HG02763 (cell line): ENCODE data around the gene TYW3.

Experiments used
- ATAC-seq: cut with Tn5 transposase; IDR thresholded peaks from one replicate; pipeline ENCODE4 v1.9.1; 2021; ENCODE audit warnings: mild to moderate bottlenecking, moderate library complexity; ENCODE audit not compliant: unreplicated experiment

Gene TYW3, protein sequence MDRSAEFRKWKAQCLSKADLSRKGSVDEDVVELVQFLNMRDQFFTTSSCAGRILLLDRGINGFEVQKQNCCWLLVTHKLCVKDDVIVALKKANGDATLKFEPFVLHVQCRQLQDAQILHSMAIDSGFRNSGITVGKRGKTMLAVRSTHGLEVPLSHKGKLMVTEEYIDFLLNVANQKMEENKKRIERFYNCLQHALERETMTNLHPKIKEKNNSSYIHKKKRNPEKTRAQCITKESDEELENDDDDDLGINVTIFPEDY

DNA sequence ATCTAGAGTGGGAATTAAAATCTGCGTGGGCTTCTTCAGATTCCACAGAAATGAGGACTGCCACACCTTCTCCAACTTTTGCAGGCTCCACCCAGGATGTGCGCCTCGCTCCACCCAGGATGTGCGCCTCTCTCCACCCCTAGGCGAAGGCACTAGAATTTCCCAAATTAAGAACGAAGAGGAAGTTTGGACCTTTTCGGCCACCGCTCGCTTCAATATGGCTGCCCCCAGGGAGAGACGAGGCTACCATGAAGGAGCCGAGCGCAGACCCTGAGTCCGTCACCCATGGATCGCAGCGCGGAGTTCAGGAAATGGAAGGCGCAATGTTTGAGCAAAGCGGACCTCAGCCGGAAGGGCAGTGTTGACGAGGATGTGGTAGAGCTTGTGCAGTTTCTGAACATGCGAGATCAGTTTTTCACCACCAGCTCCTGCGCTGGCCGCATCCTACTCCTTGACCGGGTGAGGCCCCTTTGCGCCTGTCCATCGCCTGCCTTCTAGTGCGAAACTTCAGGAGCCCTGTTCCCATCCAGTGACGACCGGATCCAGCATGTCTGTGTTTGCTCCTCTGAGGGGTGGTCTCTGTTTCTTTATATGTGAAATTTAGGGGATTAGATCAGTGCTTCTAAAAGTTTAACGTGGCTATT is at the start of gene TYW3, which contains the start of gene CRYZ:
Gene TYW3 (plus strand): TSS at position 193 of the 644 bp plus-strand sequence. CDS start 93 bp downstream, at position 286.
Gene CRYZ (minus strand): TSS at position 91 of the 644 bp plus-strand sequence. CDS start 8,229 bp downstream, outside the sequence.
- ATAC-seq, result peak; percentile 71

DNA sequence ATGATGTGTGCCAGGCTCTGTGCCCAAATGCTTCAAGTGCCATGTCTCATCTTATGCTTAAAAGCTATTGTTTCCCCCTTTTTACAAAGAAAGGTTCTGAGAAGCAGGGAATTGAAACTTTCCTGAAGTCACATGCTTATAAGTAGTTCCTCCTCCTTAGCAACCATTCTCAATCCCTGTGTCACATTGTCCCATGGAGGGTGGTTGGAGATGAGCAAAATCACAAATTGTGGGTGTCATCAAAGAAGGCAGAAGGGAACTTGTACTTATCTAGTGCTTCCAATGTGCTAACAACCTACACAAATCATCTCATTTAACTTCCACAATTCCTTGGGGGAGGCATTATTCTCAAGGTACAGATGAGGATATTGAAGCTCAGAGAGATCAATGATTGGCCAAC is 49.3 kb upstream of the TYW3 start:
- no peak for ATAC-seq

DNA sequence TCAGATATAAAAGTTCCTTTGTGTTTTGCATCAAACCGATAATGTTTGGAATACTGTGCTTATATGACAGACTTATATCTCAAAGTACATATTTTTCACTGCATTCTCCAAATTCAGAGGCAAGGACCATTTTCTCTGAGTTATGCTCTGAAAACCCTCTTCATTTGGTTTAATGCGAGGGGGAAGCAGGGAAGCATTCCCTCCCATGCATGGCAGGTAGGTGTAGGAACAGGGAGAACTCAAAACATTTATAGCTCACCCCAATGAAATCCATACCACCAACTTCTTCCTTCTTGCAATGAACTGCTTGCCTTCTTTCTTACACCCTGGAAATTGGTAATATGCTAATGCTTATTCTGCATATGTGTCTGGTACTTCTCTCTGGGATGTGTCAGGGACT is 48.7 kb upstream of the TYW3 start:
- no peak for ATAC-seq

DNA sequence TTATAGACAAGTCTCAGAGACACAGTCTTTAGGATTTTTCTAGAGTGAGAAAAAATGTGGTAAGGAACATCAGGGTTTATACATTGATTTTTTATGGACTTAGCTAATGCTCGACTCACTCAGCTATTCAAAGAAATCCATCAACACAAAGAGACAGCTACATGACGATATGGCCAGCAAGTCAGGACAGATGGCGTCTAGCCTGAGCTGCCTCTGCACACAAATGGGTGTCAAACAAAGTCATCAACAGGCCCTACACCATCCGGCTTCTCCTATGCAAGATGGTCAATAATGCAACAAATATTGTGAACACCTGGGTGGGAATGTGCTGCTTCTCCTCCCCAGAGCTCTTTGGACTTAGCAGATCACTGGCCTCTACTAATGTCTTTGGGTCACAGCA is 46.0 kb upstream of the TYW3 start:
- no peak for ATAC-seq

DNA sequence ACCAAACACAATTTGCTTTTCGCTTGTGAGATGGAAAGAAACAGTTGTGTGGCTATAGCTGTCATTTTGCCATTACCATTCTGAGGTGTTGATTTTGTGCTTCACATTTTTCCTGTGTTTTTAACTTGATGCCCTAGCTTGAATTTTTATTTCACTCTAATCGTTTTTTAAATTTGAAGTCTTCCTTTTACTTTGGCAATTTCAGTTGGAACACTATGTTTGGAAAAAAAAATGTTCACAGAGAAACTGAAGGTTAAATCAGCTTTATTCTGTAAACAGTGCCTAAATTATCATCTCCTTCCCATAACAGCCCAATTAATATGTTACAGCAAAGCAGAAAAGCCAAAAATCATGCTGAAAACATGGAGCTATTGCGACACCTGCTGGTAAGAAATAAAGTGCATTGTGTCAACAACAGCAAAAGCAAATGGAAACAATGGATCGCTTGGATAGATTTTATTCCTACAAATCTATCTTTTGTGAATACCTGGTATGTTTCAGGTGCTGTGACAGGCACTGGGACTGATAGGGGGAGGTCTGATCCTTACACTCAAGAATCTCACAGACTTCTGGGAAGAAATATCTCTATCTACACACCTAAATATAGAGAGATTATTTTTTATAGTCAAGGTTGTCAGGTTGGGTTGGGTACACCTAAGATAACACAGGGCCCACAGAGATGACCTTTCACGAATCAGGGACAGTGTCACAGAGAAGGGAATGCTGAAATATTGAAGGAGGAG is 43.2 kb upstream of the TYW3 start:
- ATAC-seq, result no peak

DNA sequence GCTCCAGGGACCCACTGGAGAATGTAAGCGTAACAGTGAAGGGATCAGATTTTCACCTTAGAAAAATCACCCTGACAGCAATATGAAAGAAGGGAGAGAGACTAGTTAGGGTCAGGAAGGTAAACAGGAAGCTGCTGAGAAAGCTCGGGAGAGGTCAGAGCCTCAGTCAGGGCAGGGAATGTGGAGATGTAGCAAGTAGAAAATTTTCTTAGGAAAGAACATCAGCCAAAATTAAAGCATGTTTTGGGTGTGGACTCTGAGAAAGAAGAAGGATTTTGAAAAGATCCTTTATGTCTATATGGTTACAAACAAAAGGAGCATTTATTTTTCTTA is 42.6 kb upstream of the TYW3 start:
- no peak for ATAC-seq

DNA sequence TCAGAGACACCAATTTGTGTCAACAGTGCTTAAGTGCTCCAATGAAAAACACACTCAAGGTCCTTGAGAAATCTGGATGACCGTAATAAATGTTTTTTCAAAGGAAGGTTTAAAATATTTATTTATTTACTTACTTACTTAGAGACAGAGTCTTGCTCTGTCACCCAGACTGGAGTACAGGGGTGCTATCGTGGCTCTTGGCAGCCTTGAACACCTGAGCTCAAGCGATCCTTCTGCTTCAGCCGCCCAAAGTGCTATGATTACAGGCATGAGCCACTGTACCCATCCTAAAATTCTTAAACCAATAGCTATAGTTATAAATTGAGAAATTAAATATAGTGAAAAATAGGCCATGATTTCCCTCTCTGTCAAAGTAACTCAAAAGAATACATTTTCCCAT is 42.0 kb upstream of the TYW3 start:
- ATAC-seq, result no peak

DNA sequence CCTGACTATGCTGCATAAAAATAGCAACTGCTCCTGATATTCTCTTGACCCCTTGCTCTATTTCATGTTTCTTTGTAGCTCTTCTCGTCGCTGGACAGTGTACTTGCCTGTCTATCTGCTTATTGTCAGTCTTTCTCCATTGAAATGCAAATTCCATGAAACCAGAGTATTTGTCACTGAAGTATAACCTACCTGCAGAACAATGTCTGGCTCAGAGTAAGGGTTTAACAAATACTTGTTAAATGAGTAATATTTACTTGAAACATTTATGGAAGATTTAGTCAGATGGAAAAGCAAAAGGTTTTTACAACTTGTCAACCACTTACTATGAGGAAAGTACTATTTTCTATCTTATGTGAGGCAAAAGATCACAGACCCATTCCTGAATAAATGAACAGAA is 39.5 kb upstream of the TYW3 start:
- no peak for ATAC-seq

DNA sequence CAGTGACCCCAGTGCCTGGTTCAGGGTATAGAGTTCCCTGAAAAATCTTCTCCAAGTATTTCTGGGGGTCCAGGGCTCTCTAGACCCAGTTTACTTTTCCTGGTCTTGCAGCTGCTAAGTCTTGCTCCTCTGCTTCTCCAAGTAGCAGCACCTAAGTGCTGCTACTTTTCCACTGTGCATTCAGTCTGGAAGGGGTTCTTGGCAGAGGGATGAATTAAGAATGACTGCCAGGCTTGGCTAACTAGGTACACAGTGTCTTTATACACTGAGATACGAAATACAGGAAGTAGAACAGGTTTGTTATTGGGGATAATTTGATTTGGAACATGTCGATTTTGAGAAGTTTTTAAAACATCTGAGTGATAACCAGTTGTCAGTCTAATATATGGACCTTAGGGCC is 35.1 kb upstream of the TYW3 start:
- no peak for ATAC-seq

DNA sequence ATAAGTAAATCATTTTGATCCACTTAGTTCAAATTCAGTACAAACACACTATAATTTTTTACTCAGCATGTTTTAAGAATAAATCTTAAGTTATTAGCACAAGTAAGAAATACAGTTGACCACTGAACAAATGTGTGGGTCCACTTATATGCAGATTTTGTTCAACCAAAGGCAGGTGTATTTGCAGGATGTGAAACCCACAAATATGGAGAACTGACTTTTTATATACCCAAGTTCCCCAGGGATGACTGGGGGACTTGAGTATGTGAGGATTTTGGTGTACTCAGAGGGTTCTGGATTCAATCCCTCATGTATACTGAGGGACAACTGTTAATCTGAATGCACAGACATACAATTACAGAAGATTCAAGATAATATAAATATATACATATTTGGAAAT is 33.6 kb upstream of the TYW3 start:
- peak; percentile 40 for ATAC-seq

DNA sequence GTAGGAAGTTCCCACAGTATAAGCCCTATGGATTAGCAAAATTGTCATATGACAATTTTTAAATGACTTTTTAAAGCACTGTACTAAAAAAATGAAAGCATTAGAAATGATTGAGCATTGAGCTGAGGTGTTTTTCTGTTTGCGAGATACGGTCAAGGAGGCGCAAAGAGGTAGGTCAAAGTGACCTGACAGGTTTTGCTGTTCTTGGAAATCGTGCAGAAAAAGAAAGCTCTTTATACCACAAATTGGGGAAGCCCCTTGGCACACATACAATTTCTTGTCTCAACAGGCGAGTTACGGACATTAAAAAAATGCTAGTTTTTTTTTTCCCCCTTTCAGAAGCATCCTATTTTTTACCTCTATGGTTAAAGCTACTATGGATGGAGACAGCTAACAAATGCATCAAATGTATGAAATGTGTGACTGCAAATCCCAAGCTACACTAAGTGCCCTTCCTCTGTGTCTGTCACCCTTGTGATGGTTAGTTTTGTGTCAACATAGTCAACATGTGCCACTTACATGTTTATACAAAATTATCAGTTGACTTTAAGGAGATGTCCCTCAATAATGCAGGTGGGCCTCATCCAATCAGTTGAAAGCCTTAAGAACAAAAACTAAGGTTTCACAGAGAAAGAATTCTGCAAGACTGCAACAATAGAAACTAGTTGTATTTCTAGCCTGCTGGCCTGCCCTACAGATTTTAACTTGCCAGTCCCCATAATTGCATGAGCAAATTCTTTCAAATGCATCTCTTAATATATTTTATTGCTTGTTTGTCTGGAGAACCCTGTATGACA is 29.4 kb upstream of the TYW3 start:
- no peak for ATAC-seq

DNA sequence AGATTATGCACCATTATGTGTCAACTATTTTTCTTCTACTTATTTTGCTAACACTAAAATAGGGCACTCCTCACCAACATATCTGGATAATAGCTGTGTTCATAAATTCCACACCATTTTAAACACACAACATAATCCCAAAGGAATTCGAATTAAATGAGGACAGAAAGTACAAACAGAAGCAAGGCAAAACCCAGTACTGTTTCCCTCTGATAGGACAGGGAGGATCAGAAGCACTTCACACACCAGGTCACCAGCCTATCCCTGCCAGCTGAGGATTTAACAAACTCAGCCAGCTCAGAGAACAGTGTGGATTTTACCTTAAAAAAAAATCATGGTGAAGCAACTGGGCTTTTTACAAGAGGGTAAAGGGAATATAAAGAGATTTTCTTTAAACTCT is 20.1 kb upstream of the TYW3 start:
- no peak for ATAC-seq

DNA sequence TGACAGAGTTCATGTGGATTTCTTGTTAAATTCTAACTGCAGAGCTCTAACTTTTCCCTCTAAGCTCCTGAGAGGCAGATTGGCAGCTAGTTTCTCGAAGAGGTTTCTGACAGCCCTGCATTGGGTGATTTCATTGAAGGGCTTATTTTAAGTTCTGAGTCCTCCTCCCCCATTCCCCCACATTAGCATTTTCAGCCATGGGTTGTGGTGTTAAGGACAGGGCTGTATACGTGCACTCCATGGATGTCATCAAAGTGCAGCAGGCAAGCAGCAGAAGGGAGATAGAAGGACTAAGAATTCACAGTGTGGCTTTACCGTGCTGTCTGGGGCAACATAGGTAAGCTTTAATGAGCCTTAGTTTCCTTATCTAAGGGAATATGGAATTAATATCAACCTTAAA is 19.1 kb upstream of the TYW3 start:
- no peak for ATAC-seq

DNA sequence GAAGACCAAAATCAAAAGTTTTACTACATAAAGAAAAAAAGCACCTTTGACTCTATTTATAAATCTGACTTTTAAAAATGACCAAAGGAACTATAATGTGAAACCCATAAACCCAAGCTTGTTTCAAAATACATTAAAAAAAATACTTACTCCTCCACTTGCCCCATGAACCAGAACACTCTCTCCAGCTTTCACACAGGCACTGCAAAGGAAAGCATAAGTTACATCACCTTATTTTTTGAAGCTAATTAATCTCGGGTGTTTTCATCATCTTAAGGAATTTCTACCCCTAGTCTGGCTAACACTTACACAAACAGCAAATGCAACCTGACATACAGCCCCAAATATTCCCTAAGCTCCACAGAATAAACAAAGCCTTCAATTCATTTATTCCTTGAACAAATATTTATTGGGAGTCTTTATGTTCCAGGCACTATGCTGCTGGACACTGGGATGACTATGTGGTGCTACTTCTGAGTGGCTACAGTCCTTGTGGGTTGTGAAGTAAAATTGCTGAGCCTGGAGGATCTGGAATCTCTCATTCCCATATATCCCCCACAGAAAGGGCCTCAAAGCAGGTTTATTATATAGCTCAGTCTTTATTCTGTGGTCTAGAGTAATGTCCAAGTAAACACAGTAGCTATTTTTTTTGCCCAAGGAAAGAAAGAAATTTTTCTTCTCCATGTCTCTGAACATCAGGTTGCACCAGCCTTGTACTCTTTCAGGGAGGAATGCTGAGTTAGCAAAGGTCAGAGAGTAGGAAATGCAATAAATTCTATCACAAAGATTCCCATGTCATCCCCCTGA is 18.3 kb upstream of the TYW3 start:
- ATAC-seq, result peak; percentile 62

DNA sequence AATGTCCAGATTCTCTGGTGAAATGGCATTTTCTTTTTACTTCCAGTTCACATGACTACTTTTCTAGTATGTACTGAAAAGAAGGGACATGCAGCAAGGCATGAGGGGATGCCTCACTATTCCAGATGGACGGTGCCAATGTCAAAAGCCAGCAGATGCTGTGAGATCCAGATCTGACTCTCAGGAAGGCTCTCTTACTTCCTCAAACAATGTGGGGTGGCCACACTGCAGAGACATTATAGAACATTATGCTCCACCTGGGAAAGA is 17.8 kb upstream of the TYW3 start:
- ATAC-seq, result no peak

DNA sequence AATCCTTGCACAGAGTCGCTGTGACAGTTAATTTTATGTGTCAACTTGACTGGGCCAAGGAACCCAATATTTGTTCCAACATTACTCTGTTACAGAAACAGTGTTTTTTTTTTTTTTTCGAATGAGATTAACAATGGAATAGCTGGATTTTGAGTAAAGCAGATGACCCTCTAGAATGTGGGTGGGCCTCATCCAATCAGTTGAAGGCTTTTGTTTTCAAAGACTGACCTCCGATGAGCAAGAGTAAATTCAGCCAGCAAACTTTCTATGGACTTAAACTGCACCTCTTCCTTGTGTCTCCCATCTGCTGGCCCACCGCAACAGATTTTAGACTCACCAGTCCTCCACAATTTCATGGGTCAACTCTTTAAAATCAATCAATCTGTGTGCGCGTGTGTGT is 17.1 kb upstream of the TYW3 start:
- no peak for ATAC-seq

DNA sequence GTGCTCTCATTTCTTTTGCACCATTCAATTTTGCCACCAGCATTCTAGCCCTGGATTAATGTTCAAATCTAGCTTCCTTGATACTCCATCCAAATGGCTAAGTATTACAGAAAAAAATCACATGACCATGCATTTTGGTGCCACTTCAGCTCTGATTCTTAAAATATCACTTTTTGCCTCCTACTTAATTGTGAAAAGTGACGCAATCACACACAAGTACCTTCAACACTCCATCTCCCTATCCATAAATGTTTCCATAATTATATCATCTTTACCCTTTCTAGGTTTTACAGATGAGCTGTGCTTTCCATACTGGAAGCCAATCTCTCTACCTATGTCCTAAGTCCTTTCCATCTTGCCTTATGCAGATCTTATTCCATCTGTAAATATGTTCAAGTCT is 16.1 kb upstream of the TYW3 start:
- no peak for ATAC-seq

DNA sequence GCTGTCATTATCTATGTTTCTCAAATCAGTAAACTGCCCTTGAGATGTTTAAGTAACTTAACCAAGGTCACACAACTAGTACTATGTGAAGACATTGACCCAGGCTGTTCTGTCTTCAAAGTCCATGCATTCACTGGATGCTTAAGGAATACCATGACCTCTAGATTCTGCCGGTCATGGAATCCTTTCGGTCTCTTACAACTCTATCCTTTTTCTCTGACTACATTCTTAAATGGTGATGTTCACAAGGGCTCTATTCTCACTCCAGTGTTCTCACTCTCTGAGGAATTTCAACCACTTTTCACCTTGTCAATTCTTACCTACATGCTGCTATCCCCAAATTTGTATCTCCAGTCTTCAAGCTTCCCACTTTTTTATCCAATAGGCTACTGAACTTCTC is 15.3 kb upstream of the TYW3 start:
- no peak for ATAC-seq

DNA sequence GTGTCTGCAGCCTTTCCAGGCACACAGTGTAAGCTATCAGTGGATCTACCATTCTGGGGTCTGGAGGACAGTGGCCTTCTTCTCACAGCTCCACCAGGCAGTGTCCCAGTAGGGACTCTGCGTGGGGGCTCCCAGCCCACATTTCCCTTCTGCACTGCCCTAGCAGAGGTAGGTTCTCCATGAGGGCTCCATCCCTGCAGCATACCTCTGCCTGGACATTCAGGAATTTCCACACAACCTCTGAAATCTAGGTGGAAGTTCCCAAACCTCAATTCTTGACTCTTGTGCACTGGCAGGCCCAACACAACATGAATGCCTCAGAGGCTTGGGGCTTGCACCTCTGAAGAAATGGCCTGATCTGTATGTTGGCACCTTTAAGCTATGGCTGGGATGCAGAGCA is 6.9 kb upstream of the TYW3 start:
- ATAC-seq, result no peak

DNA sequence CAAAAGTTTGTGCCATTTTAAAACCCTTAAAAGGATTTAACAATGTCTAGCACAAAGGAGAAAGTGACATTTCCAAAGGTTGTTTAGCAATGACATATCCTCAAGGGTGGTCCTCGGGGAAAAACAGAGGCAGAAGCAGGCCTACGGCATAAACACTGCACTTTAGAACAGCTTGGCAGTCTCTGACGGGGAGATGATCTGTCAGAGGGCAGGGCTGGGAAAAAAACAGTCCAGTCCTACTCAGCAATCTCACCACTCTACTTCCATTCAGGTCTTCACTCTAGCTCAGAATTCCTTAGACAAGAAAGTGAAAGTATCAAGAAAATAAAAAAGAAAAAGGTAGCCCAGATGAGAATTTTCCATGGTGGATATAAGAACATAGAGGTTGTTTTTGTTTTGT is 4.2 kb upstream of the TYW3 start:
- no peak for ATAC-seq
